ENCODE measurements around the gene SLC23A3. TPM values are rescaled to one million over a fixed set of nuclear protein-coding genes. Genes with fewer than 3 reads are reported as not detected.

The SLC23A3 gene
- total and polyA plus RNA-seq, 4 donors = 0.23 to 2.4 (median 0.66) TPM

DNA sequence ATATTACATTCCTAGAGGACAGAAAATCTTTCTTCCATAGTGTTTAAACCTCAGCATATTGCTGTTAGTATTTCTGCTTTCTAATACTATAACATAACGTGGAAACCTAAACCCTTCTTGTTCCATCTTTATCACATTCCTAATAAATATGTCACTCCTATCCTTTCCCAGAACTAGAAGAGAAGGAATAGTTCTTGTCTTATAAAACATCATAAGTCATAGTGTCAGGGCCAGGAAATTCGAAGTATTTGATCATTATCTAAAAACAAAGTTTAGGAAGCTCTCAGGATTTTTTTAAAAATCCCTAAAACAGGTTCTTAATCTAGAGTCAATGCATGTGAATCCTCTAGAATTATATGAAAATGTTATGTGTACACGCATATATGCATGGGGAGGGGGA, 11.2 kb downstream of the SLC23A3 start:
- no peaks in the 10 kb centered on the region for H3K27me3 ChIP-seq (ENCODE audit: control insufficient read depth in 4 of 4, insufficient read depth in 4 of 4, low read length in 3 of 4)
- H3K4me1 ChIP-seq (ENCODE audit: control insufficient read depth in 4 of 4, insufficient read depth in 4 of 4, low read length in 3 of 4) = peaks cover 2 to 17% (median 13%) of the 10 kb centered on the region in 4 donors
- no peaks in the 10 kb centered on the region for H3K9me3 ChIP-seq (ENCODE audit: control insufficient read depth in 4 of 4, low read length in 3 of 4)
- no peak overlapping the region for H3K27ac ChIP-seq (ENCODE audit: low read depth in 1 of 2, low read length in 2 of 2)
- H3K4me3 ChIP-seq (ENCODE audit: low read depth in 1 of 3, low read length in 3 of 3) = no peak overlapping the region
- WGBS = 89% methylated on average over 3 of the region's 3 CpGs
- H3K36me3 ChIP-seq (ENCODE audit: control insufficient read depth in 4 of 4, insufficient read depth in 3 of 4, low read depth in 1 of 4, low read length in 3 of 4) = peaks cover 3 to 17% (median 11%) of the 10 kb centered on the region in 4 donors
- H3K9ac ChIP-seq (ENCODE audit: low read depth in 1 of 2, low read length in 2 of 2) = no peak overlapping the region
- no peak for DNase-seq (ENCODE audit: low spot score)
- no peak for TF ChIP-seq HNF4A (conservative IDR thresholded peaks at IDR 0.05)
- TF ChIP-seq, protein P1, sequence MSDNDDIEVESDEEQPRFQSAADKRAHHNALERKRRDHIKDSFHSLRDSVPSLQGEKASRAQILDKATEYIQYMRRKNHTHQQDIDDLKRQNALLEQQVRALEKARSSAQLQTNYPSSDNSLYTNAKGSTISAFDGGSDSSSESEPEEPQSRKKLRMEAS (IDR thresholded peaks at IDR 0.05) = no peak
- no peak for TF ChIP-seq FOXA1 (IDR thresholded peaks at IDR 0.05)
- TF ChIP-seq HNF4G (IDR thresholded peaks at IDR 0.05) = no peak
- TF ChIP-seq, protein P2, sequence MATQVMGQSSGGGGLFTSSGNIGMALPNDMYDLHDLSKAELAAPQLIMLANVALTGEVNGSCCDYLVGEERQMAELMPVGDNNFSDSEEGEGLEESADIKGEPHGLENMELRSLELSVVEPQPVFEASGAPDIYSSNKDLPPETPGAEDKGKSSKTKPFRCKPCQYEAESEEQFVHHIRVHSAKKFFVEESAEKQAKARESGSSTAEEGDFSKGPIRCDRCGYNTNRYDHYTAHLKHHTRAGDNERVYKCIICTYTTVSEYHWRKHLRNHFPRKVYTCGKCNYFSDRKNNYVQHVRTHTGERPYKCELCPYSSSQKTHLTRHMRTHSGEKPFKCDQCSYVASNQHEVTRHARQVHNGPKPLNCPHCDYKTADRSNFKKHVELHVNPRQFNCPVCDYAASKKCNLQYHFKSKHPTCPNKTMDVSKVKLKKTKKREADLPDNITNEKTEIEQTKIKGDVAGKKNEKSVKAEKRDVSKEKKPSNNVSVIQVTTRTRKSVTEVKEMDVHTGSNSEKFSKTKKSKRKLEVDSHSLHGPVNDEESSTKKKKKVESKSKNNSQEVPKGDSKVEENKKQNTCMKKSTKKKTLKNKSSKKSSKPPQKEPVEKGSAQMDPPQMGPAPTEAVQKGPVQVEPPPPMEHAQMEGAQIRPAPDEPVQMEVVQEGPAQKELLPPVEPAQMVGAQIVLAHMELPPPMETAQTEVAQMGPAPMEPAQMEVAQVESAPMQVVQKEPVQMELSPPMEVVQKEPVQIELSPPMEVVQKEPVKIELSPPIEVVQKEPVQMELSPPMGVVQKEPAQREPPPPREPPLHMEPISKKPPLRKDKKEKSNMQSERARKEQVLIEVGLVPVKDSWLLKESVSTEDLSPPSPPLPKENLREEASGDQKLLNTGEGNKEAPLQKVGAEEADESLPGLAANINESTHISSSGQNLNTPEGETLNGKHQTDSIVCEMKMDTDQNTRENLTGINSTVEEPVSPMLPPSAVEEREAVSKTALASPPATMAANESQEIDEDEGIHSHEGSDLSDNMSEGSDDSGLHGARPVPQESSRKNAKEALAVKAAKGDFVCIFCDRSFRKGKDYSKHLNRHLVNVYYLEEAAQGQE (IDR thresholded peaks at IDR 0.05) = no peak
- TF ChIP-seq RXRA (IDR thresholded peaks at IDR 0.05) = no peak
- TF ChIP-seq EGR1 (IDR thresholded peaks at IDR 0.05; ENCODE audit: low read depth in 2 of 2) = no peak
- TF ChIP-seq GABPA (IDR thresholded peaks at IDR 0.05 in 1 of 2, conservative IDR thresholded peaks at IDR 0.05 in 1 of 2) = no peak
- TF ChIP-seq RAD21 (IDR thresholded peaks at IDR 0.05) = no peak
- no peak for TF ChIP-seq YY1 (IDR thresholded peaks at IDR 0.05)
- TF ChIP-seq, protein P3, sequence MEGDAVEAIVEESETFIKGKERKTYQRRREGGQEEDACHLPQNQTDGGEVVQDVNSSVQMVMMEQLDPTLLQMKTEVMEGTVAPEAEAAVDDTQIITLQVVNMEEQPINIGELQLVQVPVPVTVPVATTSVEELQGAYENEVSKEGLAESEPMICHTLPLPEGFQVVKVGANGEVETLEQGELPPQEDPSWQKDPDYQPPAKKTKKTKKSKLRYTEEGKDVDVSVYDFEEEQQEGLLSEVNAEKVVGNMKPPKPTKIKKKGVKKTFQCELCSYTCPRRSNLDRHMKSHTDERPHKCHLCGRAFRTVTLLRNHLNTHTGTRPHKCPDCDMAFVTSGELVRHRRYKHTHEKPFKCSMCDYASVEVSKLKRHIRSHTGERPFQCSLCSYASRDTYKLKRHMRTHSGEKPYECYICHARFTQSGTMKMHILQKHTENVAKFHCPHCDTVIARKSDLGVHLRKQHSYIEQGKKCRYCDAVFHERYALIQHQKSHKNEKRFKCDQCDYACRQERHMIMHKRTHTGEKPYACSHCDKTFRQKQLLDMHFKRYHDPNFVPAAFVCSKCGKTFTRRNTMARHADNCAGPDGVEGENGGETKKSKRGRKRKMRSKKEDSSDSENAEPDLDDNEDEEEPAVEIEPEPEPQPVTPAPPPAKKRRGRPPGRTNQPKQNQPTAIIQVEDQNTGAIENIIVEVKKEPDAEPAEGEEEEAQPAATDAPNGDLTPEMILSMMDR (IDR thresholded peaks at IDR 0.05; ENCODE audit: low read depth, low read length, missing input control) = no peak
- TF ChIP-seq SP1 (IDR thresholded peaks at IDR 0.05) = no peak
- no peak for TF ChIP-seq JUND (IDR thresholded peaks at IDR 0.05)
- no peak for TF ChIP-seq NR2F2 (IDR thresholded peaks at IDR 0.05)

DNA sequence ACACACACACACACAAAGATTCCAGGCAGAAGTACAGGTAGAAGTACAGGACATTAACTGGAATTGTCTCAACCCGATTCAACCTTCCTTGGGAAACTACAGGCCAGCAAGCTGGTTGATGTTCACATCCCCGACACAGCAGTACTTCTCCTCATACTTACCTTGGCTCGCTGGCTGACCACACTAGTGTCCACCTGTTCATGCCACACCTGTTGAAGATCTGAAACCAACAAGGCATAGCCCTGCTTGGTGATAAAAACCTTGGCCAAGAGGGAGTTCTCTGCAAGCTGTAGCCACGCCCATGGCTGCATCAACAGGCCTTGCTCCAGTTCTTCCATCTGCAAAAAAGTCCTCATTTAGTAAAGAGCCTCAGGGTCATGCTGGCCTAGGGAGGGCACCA, 11.8 kb downstream of the SLC23A3 start:
- Histone ChIP-seq H3K4me1 (ENCODE audit: control insufficient read depth in 4 of 4, insufficient read depth in 4 of 4, low read length in 3 of 4) (peaks cover 2 to 17% (median 13%) of the 10 kb centered on the region in 4 donors), H3K36me3 (ENCODE audit: control insufficient read depth in 4 of 4, insufficient read depth in 3 of 4, low read depth in 1 of 4, low read length in 3 of 4) (peaks cover 3 to 19% (median 11%) of the 10 kb centered on the region in 4 donors), H3K9ac (ENCODE audit: low read depth in 1 of 2, low read length in 2 of 2) (no peak overlapping the region), H3K9me3 (ENCODE audit: control insufficient read depth in 4 of 4, low read length in 3 of 4) (no peaks in the 10 kb centered on the region), H3K27me3 (ENCODE audit: control insufficient read depth in 4 of 4, insufficient read depth in 4 of 4, low read length in 3 of 4) (no peaks in the 10 kb centered on the region), H3K27ac (ENCODE audit: low read depth in 1 of 2, low read length in 2 of 2) (no peak overlapping the region), H3K4me3 (ENCODE audit: low read depth in 1 of 3, low read length in 3 of 3) (no peak overlapping the region)
- DNase-seq (ENCODE audit: low spot score) = no peak
- 95% methylated on average over 4 of the region's 4 CpGs for WGBS
- TF ChIP-seq FOXA2 (IDR thresholded peaks at IDR 0.05) (no peak), SP1 (IDR thresholded peaks at IDR 0.05) (no peak), GABPA (IDR thresholded peaks at IDR 0.05 in 1 of 2, conservative IDR thresholded peaks at IDR 0.05 in 1 of 2) (no peak), EGR1 (IDR thresholded peaks at IDR 0.05; ENCODE audit: low read depth in 2 of 2) (no peak), HNF4G (IDR thresholded peaks at IDR 0.05) (no peak), RXRA (IDR thresholded peaks at IDR 0.05) (no peak), FOXA1 (IDR thresholded peaks at IDR 0.05) (no peak), HNF4A (conservative IDR thresholded peaks at IDR 0.05) (no peak), YY1 (IDR thresholded peaks at IDR 0.05) (no peak), NR2F2 (IDR thresholded peaks at IDR 0.05) (no peak), TAF1 (conservative IDR thresholded peaks at IDR 0.05) (no peak)
- TF ChIP-seq, protein P4, sequence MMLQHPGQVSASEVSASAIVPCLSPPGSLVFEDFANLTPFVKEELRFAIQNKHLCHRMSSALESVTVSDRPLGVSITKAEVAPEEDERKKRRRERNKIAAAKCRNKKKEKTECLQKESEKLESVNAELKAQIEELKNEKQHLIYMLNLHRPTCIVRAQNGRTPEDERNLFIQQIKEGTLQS (IDR thresholded peaks at IDR 0.05) = no peak
- TF ChIP-seq, protein P1 (IDR thresholded peaks at IDR 0.05) = no peak
- TF ChIP-seq, protein P5, sequence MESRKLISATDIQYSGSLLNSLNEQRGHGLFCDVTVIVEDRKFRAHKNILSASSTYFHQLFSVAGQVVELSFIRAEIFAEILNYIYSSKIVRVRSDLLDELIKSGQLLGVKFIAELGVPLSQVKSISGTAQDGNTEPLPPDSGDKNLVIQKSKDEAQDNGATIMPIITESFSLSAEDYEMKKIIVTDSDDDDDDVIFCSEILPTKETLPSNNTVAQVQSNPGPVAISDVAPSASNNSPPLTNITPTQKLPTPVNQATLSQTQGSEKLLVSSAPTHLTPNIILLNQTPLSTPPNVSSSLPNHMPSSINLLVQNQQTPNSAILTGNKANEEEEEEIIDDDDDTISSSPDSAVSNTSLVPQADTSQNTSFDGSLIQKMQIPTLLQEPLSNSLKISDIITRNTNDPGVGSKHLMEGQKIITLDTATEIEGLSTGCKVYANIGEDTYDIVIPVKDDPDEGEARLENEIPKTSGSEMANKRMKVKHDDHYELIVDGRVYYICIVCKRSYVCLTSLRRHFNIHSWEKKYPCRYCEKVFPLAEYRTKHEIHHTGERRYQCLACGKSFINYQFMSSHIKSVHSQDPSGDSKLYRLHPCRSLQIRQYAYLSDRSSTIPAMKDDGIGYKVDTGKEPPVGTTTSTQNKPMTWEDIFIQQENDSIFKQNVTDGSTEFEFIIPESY (IDR thresholded peaks at IDR 0.05) = no peak
- TF ChIP-seq, protein P2 (IDR thresholded peaks at IDR 0.05) = no peak
